Measurements from ENCODE around the gene THRB.

- TF ChIP-seq CTCF (conservative IDR thresholded peaks at IDR 0.05; ENCODE audit: low read length) (no peak), EZH2phosphoT487 (IDR thresholded peaks at IDR 0.05; ENCODE audit: borderline replicate concordance) (no peak)
Measured at GRCh38 chr3:24191801-24192403, 302.7 kb downstream of the THRB start.

Measured in Loucy (cell line).